Mesenchymal stem cell (in vitro differentiated cells and primary cell): ENCODE data around the gene PAGR1.

Experiments used
- DNase-seq: peaks from one replicate; pipeline ENCODE4 v3.0.0-alpha.2; 2013
- H2AFZ ChIP-seq: one replicate; pipeline ENCODE4 v1.6.1; 2013; ENCODE audit warnings: low read depth, mild to moderate bottlenecking, control low read depth, inconsistent platforms, low read length, moderate library complexity
- H2AK5ac ChIP-seq: 2 replicates; pipeline ENCODE4 v1.6.1; 2013; ENCODE audit warnings: low read length, moderate library complexity, mild to moderate bottlenecking, inconsistent platforms; ENCODE audit not compliant: severe bottlenecking
- H2BK120ac ChIP-seq: one replicate; pipeline ENCODE4 v1.6.1; 2013; ENCODE audit warnings: low read depth, mild to moderate bottlenecking, inconsistent platforms, low read length, moderate library complexity
- H2BK12ac ChIP-seq, 2 experiments: one replicate each; pipeline ENCODE4 v1.6.1; 2013; ENCODE audit warnings: inconsistent platforms in 2 of 2, low read length in 2 of 2, mild to moderate bottlenecking in 2 of 2, moderate library complexity in 2 of 2, control low read depth in 1 of 2
- H2BK15ac ChIP-seq: one replicate; pipeline ENCODE4 v1.6.1; 2013; ENCODE audit warnings: mild to moderate bottlenecking, low read depth, inconsistent platforms; ENCODE audit not compliant: poor library complexity, severe bottlenecking
- H2BK5ac ChIP-seq: 2 replicates; pipeline ENCODE4 v1.6.1; 2013; ENCODE audit warnings: low read depth, mild to moderate bottlenecking, low read length, control low read depth, inconsistent platforms; ENCODE audit not compliant: poor library complexity, severe bottlenecking
- H3K14ac ChIP-seq, 2 experiments: one replicate each; pipeline ENCODE4 v1.6.1; 2013; ENCODE audit warnings: inconsistent platforms in 2 of 2, low read length in 2 of 2, control low read depth in 1 of 2, mild to moderate bottlenecking in 1 of 2, moderate library complexity in 1 of 2
- H3K18ac ChIP-seq, 2 experiments: one replicate each; pipeline ENCODE4 v1.6.1; 2013; ENCODE audit warnings: inconsistent platforms in 2 of 2, low read length in 2 of 2, control low read depth in 1 of 2, low read depth in 1 of 2, mild to moderate bottlenecking in 1 of 2
- H3K23ac ChIP-seq, 2 experiments: one replicate each; pipeline ENCODE4 v1.6.1; 2013; ENCODE audit warnings: inconsistent platforms in 2 of 2, low read length in 2 of 2, mild to moderate bottlenecking in 2 of 2, moderate library complexity in 2 of 2, control low read depth in 1 of 2
- H3K27ac ChIP-seq: 2 replicates; pipeline ENCODE4 v1.5.1; 2013; ENCODE audit warnings: mild to moderate bottlenecking, moderate library complexity, low read length, control low read depth, inconsistent platforms; ENCODE audit not compliant: poor library complexity, severe bottlenecking
- H3K27me3 ChIP-seq, 2 experiments: 2 replicates each; pipeline versions ENCODE4 v1.6.1 to v1.7.0; 2013; ENCODE audit warnings: low read length in 2 of 2, mild to moderate bottlenecking in 2 of 2, moderate library complexity in 2 of 2, control low read depth in 1 of 2, inconsistent platforms in 1 of 2; ENCODE audit not compliant: control insufficient read depth in 1 of 2, insufficient read depth in 1 of 2
- H3K36me3 ChIP-seq, 2 experiments: 2 replicates each; pipeline versions ENCODE4 v1.6.1 to v1.7.0; 2013; ENCODE audit warnings: low read length in 2 of 2, control low read depth in 1 of 2, inconsistent platforms in 1 of 2, low read depth in 1 of 2, mild to moderate bottlenecking in 1 of 2; ENCODE audit not compliant: insufficient read depth in 2 of 2, control insufficient read depth in 1 of 2
- H3K4ac ChIP-seq, 2 experiments: one replicate each; pipeline ENCODE4 v1.6.1; 2013; ENCODE audit warnings: inconsistent platforms in 2 of 2, low read length in 2 of 2, mild to moderate bottlenecking in 2 of 2, moderate library complexity in 2 of 2, control low read depth in 1 of 2, low read depth in 1 of 2
- H3K4me1 ChIP-seq: 2 replicates; pipeline ENCODE4 v1.6.1; 2013; ENCODE audit warnings: low read depth, low read length, control low read depth; ENCODE audit not compliant: control insufficient read depth, insufficient read depth
- H3K4me2 ChIP-seq: 2 replicates; pipeline ENCODE4 v1.6.1; 2013; ENCODE audit warnings: low read length, mild to moderate bottlenecking, inconsistent platforms; ENCODE audit not compliant: poor library complexity, severe bottlenecking
- H3K4me3 ChIP-seq, 2 experiments: 2 replicates each; pipeline versions ENCODE4 v1.5.1 to v1.7.0; 2013; ENCODE audit warnings: low read length in 2 of 2, mild to moderate bottlenecking in 2 of 2, control low read depth in 1 of 2, low read depth in 1 of 2; ENCODE audit not compliant: insufficient read depth in 1 of 2
- H3K79me1 ChIP-seq: replicated peaks from 2 replicates; pipeline ENCODE4 v1.6.1; 2013; ENCODE audit warnings: mild to moderate bottlenecking, control low read depth, low read length, inconsistent platforms; ENCODE audit not compliant: poor library complexity, severe bottlenecking
- H3K9ac ChIP-seq: 2 replicates; pipeline ENCODE4 v1.7.0; 2013; ENCODE audit warnings: mild to moderate bottlenecking, low read length, moderate library complexity
- H3K9me3 ChIP-seq: 2 replicates; pipeline ENCODE4 v1.7.0; 2013; ENCODE audit warnings: mild to moderate bottlenecking, low read length; ENCODE audit not compliant: control insufficient read depth
- H4K8ac ChIP-seq: one replicate; pipeline ENCODE4 v1.6.1; 2013; ENCODE audit warnings: inconsistent platforms, mild to moderate bottlenecking, low read length, moderate library complexity
- H4K91ac ChIP-seq: one replicate; pipeline ENCODE4 v1.6.1; 2013; ENCODE audit warnings: mild to moderate bottlenecking, low read length, inconsistent platforms
- WGBS: methylation state at CpG from one replicate; pipeline ENCODE4 v1.1.7; 2013; ENCODE audit warnings: mixed read lengths; 5-methylcytosine and 5-hydroxymethylcytosine counted together

Gene PAGR1

DNA sequence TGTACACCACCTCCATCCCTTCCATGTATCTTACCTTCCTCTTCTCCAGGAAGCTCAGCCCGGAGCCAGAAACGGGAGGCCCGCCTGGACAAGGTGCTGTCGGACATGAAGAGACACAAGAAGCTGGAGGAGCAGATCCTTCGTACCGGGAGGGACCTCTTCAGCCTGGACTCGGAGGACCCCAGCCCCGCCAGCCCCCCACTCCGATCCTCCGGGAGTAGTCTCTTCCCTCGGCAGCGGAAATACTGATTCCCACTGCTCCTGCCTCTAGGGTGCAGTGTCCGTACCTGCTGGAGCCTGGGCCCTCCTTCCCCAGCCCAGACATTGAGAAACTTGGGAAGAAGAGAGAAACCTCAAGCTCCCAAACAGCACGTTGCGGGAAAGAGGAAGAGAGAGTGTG, 3.6 kb downstream of the PAGR1 start:
- peak overlapping the region; percentile 21 for H2AK5ac ChIP-seq
- H4K8ac ChIP-seq, result peak overlapping the region; percentile 33
- no peaks in the 10 kb centered on the region for H3K9me3 ChIP-seq
- peaks cover 11 to 31% of the 10 kb centered on the region in 2 experiments for H3K36me3 ChIP-seq
- H3K18ac ChIP-seq, result no peak overlapping the region
- peaks cover 43% of the 10 kb centered on the region for H3K4me1 ChIP-seq
- peak overlapping the region; percentile 97 for H3K9ac ChIP-seq
- H3K14ac ChIP-seq, result no peak overlapping the region
- peak overlapping the region; percentile 72 for H3K4me2 ChIP-seq
- no peak overlapping the region for H2AFZ ChIP-seq
- DNase-seq, result peak; percentile 12
- peaks cover 3% of the 10 kb centered on the region for H3K79me1 ChIP-seq
- H2BK12ac ChIP-seq, result no peak overlapping the region
- H3K4ac ChIP-seq, result peak overlapping the region in 1 of 2 experiments; percentile 69
- H4K91ac ChIP-seq, result no peak overlapping the region
- peak overlapping the region; percentile 39 to 97 for H3K4me3 ChIP-seq
- no peaks in the 10 kb centered on the region for H3K27me3 ChIP-seq
- no peak overlapping the region for H2BK5ac ChIP-seq
- H3K27ac ChIP-seq, result peak overlapping the region; percentile 99
- no peak overlapping the region for H2BK120ac ChIP-seq
- no peak overlapping the region for H3K23ac ChIP-seq
- H2BK15ac ChIP-seq, result no peak overlapping the region
- WGBS, result 89% methylated on average over 15 of the region's 15 CpGs

DNA sequence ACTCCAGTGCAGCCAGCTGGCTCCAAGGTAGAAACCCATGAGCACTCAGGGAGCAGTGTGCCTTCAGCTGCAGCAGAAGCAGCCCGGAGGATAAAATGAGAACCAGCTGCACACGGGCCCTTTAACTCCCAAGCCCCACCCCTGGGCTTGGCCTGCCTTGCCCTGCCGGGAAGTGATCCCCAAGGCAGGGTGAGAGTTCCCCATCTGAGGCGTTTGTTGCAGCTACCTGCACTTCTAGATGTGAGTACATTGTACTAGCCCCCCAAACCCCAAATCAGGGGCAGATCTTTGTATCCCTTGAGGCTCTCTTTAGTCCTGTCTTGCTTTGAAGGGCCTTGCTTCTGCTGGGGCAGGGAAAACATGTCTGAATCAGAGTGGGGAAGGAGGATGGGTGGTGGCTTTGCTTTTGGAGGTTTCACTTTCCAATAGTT, 4.3 kb downstream of the PAGR1 start, which contains the start of gene MVP:
Gene MVP (plus strand): TSS at position 192 of the 431 bp plus-strand sequence. CDS start 10,088 bp downstream, outside the sequence.
- H3K27ac ChIP-seq, result peak within 1 kb of the TSS; percentile 99
- peak within 1 kb of the TSS; percentile 69 to 84 for H3K4ac ChIP-seq
- peak within 1 kb of the TSS; percentile 72 for H3K4me2 ChIP-seq
- H3K18ac ChIP-seq, result peak within 1 kb of the TSS; percentile 68
- no peak within 1 kb of the TSS for H2AFZ ChIP-seq
- peaks cover 41% of the 10 kb centered on the region for H3K4me1 ChIP-seq
- H3K23ac ChIP-seq, result no peak within 1 kb of the TSS
- WGBS, result under 1% methylated on average over 4 of the region's 4 CpGs
- H2BK5ac ChIP-seq, result peak within 1 kb of the TSS; percentile 94
- peak within 1 kb of the TSS; percentile 49 to 75 for H2BK12ac ChIP-seq
- H3K9ac ChIP-seq, result peak within 1 kb of the TSS; percentile 97
- peak within 1 kb of the TSS; percentile 48 to 97 for H3K4me3 ChIP-seq
- H3K79me1 ChIP-seq, result peaks cover under 1% of the 10 kb centered on the region
- H4K91ac ChIP-seq, result peak within 1 kb of the TSS; percentile 94
- peak within 1 kb of the TSS; percentile 28 for H2BK15ac ChIP-seq
- peak within 1 kb of the TSS; percentile 99 for H2AK5ac ChIP-seq
- DNase-seq, result peak; percentile 72
- no peak within 1 kb of the TSS for H2BK120ac ChIP-seq
- peaks cover 11 to 31% of the 10 kb centered on the region in 2 experiments for H3K36me3 ChIP-seq
- H3K14ac ChIP-seq, result peak within 1 kb of the TSS in 1 of 2 experiments; percentile 78
- H3K27me3 ChIP-seq, result no peaks in the 10 kb centered on the region
- H3K9me3 ChIP-seq, result no peaks in the 10 kb centered on the region
- peak within 1 kb of the TSS; percentile 36 for H4K8ac ChIP-seq

GRCh38 chr16:29820730-29821642, 5.0 kb downstream of the PAGR1 start:
- H3K27me3 ChIP-seq, result no peaks in the 10 kb centered on the region
- peak overlapping the region; percentile 99 for H2AK5ac ChIP-seq
- no peak overlapping the region for H2BK120ac ChIP-seq
- no peaks in the 10 kb centered on the region for H3K79me1 ChIP-seq
- H3K18ac ChIP-seq, result peak overlapping the region; percentile 68
- H3K4me1 ChIP-seq, result peaks cover 47% of the 10 kb centered on the region
- peak overlapping the region; percentile 28 for H2BK15ac ChIP-seq
- H3K4me2 ChIP-seq, result peak overlapping the region; percentile 65
- no peaks in the 10 kb centered on the region for H3K9me3 ChIP-seq
- peak overlapping the region; percentile 99 for H3K27ac ChIP-seq
- H2BK5ac ChIP-seq, result peak overlapping the region; percentile 94
- peak overlapping the region; percentile 69 to 84 for H3K4ac ChIP-seq
- H3K14ac ChIP-seq, result peak overlapping the region in 1 of 2 experiments; percentile 78
- peak overlapping the region; percentile 49 to 75 for H2BK12ac ChIP-seq
- H4K91ac ChIP-seq, result peak overlapping the region; percentile 94
- peak overlapping the region; percentile 48 to 97 for H3K4me3 ChIP-seq
- H3K9ac ChIP-seq, result peak overlapping the region; percentile 97
- no peak overlapping the region for H3K23ac ChIP-seq
- peak; percentile 23 for DNase-seq
- WGBS, result 54% methylated on average over 11 of the region's 11 CpGs
- no peak overlapping the region for H2AFZ ChIP-seq
- peaks cover 11 to 31% of the 10 kb centered on the region in 2 experiments for H3K36me3 ChIP-seq
- H4K8ac ChIP-seq, result peak overlapping the region; percentile 36

- H2BK12ac ChIP-seq, result peak overlapping the region in 1 of 2 experiments; percentile 75
- peak overlapping the region; percentile 65 for H3K4me2 ChIP-seq
- peaks cover 11 to 31% of the 10 kb centered on the region in 2 experiments for H3K36me3 ChIP-seq
- H2BK15ac ChIP-seq, result no peak overlapping the region
- peak; percentile 86 for DNase-seq
- no peak overlapping the region for H2AFZ ChIP-seq
- H3K23ac ChIP-seq, result no peak overlapping the region
- H2BK5ac ChIP-seq, result peak overlapping the region; percentile 94
- H2BK120ac ChIP-seq, result no peak overlapping the region
- peak overlapping the region; percentile 45 for H4K8ac ChIP-seq
- H3K79me1 ChIP-seq, result no peaks in the 10 kb centered on the region
- peak overlapping the region; percentile 15 to 84 for H3K4ac ChIP-seq
- peak overlapping the region; percentile 68 to 85 for H3K18ac ChIP-seq
- peak overlapping the region; percentile 14 to 97 for H3K4me3 ChIP-seq
- H3K9me3 ChIP-seq, result no peaks in the 10 kb centered on the region
- peak overlapping the region; percentile 97 for H3K9ac ChIP-seq
- H4K91ac ChIP-seq, result peak overlapping the region; percentile 94
- H3K14ac ChIP-seq, result no peak overlapping the region
- peak overlapping the region; percentile 99 for H2AK5ac ChIP-seq
- H3K27me3 ChIP-seq, result no peaks in the 10 kb centered on the region
- 22% methylated on average over 7 of the region's 7 CpGs for WGBS
- peak overlapping the region; percentile 99 for H3K27ac ChIP-seq
- peaks cover 51% of the 10 kb centered on the region for H3K4me1 ChIP-seq
These were observed 5.7 kb downstream of the PAGR1 start for GRCh38 chr16:29821643-29822115.
